GM18511 (cell line): ENCODE data around the gene PCGF1.

ENCODE experiments used
- ATAC-seq: cut with Tn5 transposase; IDR thresholded peaks from one replicate; pipeline ENCODE4 v1.9.1; 2021; ENCODE audit warnings: mild to moderate bottlenecking, moderate library complexity; ENCODE audit not compliant: unreplicated experiment

The PCGF1 gene

DNA sequence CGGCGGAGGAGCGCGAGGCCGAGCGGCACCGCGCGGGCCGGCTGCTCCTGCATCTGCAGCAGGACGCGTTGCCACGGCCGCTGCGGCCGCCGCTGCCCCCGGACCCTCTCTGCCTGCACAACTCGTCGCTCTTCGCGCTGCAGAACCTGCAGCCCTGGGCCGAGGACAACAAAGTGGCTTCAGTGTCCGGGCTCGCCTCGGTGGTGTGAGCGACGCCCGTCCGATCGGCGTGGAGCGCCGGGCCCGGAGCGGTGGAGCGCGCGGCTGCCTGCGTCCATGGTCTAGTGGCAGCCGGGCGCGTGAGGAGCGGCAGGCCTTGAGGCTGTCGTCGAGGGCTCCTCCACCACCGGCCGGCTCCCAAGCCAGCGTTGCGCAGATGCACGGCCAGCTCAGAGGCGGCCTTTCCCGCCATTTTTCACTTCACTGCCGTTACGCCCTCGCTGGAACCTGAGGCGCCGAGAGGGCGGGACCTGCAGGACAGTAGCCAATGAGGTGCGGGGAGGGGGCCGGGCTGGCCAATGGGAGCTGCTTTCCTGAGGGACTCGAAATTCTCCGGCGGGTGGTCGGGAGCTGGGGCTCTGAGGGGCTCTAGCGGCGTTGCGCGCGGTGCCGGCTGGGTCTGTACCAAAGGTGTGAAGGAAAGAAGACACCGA is 8.6 kb upstream of the PCGF1 start:
- ATAC-seq = peak; percentile 63

DNA sequence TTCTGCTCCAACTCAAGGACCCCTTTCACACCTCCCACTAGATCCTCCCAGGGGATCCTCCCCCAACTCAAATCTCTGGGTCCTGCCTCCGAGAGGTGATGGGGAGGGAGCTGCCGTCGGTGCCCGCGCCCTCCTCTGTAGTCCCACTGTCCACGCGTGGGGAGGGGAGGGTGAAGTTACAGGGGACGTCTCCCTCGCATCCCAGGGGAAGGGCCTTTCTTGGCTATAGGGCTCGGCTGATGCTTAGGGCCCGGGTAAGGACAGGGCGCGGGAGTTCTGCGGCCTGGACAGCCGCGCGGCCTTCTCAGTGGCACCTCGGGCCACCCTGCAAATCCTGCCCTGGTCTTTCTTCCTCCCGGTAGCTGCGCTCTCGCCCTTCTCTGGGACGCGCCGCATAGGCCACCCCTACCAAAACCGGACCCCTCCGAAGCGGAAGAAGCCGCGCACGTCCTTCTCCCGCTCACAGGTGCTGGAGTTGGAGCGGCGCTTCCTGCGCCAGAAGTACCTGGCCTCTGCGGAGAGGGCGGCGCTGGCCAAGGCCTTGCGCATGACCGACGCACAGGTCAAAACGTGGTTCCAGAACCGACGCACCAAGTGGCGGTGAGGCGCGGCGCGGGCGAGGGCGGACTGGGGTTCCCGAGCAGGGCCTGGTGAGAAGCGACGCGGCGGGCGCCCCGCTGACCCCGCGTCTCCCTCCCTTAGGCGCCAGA is 7.9 kb upstream of the PCGF1 start:
- ATAC-seq = no peak

DNA sequence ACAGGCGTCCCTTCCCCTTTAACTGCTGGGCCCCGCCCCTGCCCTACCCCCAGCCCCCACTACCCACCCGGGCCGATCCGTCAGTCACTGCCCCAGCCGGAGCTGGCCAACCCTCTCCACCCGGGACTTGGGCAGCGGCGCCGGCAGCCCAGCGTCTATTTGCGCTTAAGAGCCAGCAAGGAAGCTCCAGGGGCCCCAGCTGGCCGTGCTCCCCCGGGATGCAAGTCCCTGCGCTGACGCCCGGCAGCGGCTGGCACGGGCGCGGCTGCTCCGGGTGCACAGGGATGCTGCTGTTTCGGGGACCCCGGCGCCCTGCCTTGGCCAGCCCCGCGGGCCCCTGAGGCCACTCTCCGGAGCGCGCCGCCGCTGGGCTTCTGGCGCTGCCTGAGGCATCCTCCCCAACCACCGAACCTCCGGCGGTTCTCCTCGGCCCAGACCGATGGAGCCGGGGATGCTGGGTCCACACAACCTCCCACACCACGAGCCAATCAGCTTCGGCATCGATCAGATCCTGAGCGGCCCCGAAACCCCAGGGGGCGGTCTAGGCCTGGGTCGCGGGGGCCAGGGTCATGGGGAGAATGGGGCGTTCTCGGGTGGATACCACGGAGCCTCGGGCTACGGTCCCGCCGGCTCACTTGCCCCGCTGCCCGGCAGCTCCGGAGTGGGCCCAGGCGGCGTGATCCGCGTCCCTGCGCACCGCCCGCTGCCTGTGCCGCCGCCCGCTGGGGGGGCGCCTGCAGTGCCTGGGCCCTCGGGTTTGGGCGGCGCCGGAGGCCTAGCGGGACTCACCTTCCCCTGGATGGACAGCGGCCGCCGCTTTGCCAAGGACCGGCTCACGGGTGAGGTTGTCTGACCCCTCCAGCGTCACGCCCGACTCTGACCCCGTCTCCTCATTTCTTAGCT is 7.1 kb upstream of the PCGF1 start, which contains the start of gene TLX2:
Gene TLX2, plus strand, starts transcription at position 83 of the 903 bp plus-strand sequence. Its CDS starts 357 bp downstream, at position 440.
- no peak for ATAC-seq

DNA sequence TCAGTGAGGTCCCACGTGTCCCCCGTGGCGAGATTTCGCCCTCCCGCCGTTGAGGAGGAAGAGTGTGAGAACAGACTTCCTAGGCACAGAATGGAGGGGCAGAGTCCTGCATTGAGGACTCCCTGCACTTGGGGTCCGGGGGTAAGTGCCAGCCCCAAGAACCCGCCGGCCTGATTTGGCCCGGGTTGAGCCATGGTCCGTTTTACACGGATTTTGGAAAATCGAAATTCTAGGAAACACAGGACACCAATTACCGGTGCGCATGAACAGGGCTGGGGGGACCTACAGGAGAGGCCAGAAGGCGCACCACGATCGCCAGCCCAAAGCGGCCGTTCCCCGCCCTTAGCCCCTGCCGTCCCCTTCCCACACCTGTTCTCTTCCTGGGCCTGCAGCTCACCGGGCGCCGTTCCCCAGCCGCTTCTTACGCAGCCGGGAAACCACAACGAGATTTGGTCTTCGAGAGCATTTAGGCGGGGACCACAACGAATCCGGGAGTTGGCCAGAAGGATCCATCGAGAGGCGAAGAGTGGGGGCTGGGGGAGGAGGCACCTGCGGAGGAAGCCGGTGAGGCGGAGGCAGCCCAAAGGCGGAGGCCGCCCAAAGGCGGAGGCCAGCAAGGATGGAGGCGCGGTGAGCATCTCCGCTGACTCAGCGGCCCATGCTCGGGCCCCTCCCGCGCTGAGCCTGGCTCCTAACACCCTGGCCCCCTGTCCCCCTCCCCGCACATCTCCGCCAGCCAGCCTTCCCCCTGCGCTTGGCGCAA is 6.3 kb upstream of the PCGF1 start:
- no peak for ATAC-seq

DNA sequence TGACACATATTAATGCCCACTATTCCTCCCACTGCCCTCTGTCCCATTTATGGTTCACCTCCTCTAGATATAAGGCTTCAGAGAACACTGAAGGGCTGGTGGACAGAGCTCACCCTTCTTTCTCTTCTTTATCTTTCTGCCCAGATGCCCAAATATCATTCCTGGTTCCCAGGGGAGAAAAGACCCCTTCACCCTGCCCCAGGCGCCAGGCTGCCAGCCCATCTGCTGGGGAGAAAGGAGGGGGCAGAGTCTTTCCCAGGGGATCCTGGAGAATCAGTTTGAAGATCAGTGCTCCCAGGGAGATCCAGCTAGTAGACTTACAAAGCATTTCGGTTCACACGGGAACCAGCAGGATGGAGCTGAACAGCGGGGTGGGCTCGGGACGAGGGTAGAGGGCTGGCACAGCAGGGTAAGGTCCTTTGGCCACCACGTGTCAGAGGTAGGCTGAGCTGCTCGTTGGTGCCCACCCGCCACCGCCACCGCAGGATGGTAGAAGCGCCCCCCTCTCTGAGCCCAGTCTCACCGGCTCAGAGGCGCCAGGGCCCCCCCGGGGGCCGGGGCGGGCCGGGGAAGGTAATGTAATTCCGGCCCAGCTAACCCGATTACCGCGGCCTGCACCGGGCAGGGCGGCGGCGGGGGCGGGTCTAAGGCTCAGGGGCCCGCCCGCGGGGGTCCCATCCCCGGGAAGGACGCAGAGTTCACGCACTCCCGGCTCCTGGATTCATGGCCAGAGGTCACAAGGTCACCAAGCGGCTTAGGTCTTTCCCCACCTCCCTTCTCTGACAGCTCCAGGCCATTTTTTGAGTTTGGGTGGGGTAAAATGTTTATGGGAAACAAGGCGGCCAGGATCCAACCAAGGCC is 5.5 kb upstream of the PCGF1 start:
- no peak for ATAC-seq

DNA sequence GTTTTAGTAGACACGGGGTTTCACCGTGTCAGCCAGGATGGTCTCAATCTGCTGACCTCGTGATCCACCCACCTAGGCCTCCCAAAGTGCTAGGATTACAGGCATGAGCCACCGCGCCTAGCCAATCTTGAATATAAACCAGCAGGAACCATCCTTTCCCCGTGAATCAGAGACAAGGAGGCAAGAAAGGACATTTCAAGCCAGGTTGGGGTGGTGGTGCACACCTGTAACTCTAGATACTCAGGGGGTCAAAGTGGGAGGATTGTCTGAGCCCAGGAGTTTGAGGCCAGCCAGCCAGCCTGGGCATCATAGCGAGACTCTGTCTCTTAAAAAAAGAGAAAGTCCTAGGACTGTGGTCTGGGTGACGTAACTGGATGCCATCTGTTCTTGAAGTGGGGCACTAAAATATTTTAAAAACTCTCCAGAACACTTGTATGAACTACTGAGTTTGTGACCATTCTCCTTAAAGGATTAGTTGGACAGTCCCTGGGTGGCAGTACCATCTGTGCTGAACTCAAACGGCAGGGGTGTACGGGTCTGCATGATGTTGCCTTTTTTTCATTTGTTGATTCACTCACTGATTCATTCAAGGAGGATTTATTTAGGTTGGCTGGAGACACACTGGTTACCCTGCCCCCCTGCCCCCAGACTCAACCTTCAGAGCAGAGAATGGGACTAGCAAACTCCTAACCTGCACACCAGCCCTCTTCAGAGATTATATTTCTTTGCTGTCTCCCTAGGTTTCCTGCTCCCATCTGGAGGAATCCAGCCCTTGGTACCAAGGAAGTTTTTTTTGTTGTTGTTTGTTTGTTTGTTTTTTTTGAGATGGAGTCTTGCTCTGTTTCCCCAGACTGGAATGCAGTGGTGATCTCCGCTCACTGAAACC is 3.9 kb upstream of the PCGF1 start:
- no peak for ATAC-seq

DNA sequence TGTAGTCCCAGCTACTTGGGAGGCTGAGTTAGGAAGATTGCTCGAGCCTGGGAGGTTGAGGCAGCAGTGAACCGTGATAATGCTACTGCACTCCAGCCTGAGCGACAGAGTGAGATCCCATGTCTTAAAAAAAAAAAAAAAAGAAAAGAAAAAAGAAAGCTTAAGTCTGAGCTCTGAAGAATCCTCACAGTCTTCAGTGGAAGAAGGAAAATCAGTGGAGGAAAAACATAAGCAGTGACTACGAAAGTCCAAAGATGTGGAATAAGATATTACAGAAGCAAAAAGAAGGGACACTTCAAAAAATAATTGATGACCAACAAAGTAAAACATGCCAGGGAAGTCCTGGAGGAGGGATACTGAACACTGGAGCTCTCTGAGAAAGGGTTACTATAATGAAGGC is 2.8 kb upstream of the PCGF1 start:
- no peak for ATAC-seq

DNA sequence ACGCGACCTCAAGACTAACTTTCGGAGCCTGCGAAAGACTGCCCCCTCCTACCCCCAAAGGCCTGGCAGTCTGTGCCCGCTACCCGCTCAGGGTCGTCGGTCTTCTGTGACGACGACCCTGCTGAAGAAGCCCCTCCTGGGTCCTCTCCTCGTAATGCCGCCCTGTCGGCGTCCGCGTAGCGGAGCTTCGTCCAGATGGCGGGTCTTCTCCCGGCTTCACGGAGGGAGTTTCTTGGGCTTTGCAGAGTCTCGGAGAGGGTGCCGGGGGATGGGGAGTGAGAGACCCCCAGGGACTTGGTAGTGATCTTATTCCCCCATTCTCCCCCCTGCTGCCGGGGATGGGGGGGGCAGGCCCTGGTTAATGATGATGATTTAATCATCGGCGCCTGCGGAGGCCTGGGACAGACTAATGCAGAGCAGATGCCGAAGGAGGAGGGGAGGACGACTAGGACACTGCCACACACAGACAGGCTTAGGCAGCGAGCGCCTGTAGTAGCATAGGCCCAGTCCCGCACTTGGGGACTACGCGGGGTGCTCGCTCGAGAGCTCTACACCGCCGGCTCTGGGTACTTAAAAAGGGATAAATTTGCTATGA is 528 bp upstream of the PCGF1 start:
- peak; percentile 16 for ATAC-seq

DNA sequence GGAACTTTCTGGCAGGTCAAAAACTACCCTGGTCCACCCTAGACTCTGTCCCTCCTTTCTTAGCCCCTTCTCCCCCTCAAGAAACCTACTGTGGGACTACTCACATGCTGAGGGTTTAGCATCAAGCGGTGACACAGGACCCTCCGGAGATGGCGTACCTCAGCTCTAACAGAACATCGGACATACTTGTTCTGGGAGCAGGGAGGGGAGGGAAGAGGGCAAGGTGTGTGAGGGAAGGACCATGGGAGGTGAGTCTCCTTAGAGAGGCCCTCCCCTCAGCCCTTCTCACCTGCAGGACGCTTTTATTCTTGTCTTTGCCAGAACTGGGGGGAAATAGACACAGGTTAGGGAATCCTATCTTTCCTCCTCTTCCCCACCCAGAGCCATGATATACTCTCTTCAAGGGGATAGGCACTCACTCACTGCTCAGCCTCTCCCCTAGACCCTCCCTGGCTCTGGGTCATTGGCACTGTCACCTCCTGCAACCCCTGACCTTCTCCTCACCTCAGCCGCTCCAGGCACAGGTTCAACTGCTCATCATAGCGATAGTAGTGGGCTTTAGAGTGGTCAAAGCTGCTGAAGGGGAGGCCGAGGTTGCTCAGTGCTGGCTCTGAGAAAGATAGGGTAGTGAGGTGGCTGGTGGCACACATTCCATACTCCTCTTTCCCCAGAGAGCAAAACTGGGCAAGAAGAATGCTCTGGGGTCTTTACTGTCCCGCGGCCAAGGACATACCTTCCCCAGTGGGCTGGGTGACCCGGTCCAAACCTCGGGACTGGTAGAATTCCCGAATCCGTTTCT is 1.8 kb downstream of the PCGF1 start:
- no peak for ATAC-seq

DNA sequence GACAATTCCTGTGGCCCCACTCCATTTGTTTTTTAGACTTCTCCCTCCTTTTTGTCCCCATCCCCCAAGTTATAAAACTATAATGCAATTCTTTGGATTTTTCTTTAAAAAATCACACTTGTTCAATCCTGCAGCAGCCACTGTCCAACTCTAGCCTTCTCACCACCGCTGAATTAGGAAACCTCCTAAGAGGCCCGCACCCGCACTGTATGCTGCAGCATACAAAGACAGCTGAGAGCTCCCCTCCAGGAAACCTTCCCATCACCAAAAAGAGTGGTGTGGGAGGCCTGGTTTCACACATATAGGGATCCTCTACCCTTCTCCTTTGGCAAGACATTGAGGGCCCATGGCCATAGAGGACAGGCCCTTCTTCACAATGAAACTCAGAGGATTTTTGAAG is 2.9 kb downstream of the PCGF1 start:
- no peak for ATAC-seq

DNA sequence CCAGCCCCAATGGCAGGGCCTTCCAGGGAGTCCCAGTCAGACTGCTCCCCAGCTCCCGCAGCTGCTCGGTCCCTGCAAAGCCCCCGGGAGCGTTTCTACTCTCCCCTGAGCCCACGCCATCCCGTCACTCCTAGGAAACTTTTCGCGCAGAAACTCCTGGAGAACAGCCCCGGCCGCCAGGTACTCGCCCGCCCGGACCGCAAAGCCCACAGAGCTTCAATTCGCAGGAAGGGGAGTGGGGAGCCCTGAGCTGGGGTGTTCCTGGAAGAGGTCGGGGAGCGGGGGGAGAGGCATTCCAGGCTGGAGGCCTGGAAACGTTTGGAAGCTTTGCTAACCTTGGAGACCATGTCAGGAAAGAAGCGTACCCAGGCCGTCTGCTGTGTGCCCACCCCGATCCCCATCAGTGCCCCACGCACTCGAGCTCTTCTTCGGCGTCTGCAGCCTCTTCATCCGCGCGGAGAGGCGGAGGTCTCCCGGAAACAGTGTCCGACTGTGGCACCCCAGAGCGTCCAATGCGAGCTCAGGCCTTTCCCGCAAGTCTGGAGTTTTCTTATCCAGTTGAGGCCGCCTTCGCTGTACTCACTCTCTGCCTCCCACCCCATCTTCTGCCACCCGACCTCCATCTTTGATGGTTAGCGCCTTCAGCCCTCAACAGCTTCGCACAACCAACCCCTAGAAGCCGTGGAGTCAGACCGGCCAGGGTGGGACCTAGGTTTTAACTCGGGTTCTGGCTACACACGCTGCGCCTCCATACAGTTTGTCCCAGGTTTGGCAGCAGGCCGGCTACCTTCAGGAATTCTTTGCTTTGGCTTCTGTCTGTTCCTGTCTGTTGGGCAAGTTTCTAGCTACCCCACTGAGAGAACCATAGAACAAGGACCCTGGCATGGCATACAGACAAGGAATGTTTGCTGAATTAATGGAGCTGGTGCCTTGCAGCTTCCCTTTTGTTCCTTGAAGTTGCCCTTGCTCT is 3.7 kb downstream of the PCGF1 start:
- no peak for ATAC-seq

DNA sequence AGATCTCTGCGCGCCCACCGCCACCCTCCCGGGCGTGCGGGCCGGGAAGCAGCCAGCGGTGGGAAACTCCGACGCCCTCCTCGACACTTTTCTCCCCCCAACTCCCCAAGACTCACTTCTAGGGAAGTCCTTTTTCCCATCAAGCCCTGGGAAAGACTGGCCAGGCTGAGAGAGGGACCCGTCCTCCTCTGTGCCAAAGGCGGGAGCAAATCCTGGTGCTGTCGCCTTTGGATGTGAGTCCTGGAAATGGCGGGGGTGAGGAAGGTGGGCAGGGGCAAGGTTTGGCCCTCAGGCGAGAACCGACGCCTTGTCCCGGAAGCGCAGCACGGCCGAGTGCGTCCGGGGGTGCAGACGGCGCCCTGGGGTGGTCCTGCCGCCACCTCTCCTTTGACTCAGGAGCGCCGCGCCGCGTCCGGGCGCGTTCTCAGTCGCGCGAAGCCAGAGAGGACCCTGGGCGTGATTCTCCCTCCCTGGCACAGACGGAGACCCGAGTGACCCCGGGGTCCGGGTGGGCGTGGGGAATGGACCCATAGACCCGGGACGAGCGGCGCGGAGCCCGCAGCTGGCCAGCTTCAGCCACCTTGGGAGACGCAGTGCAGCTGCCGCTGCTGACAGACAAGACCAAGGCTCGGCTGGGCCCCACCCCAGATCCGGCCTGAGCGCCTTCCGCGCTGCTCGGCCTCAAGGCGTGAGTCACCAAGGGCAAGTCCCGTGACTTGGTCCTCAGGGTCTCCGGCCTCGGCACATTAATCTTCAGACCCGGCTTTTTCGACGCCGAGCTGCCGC is 4.6 kb downstream of the PCGF1 start:
- peak; percentile 37 for ATAC-seq

DNA sequence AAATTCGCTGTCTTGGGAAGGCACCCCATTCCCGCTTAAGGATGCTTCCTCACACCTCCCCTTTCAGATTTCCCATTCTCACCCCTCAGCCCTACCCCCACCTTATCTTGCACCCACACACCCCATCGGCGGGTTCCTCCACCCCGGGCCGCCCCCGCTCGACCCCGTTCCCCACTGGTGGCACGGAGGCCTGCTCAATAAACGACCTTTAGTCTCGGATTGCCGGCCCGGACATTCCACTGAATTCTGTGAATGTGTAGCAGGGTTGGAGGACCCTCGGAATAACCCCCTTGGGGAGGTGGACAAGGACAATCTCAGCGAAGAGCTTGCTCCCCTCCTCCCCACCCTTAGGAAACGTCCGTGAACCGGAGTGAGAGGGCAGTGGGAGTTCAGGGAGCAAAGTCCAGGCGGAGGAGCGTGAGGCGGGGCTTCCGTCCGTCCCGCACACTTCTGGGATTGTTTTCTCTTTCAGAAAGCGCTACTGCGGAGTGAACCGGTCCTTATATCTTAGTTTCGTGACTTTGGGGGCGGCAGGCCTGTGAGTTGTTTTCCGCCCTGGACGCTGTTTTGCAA is 5.3 kb downstream of the PCGF1 start:
- ATAC-seq = no peak

DNA sequence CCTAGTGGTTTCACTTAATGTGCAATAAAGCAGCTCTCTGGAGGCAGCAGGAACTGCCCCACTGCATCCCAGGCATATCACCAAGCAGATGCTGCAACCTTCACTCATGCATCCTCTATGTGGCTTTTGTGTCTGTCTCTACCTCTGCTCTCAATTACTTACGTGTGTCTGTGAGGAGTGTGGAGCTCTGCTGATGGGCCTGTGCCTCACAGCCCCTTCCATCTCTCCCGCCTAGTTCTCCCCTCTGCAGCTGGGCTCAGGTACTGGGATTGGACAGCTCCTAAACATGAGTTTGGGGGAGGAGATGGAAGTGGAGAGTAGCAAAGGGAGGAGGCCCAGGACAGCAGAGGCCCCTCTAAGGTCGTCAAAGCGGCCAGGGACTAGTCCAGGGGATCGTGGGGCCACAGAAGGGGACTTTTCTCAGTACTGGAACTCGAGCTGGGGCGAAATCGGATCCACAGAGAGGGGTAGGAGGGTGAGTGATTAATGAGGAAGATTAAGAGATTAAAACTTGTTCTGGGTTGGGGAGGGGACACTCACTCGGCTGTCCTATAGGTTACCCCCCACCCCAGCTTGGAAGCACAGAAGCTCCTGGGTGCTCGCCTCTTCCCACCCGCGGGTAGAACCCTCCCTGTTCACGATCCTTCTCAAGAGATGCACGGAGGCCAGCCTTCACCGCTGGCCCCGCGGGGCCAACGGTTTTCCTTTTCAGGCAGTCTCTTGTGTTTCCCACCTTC is 6.0 kb downstream of the PCGF1 start:
- ATAC-seq = no peak

DNA sequence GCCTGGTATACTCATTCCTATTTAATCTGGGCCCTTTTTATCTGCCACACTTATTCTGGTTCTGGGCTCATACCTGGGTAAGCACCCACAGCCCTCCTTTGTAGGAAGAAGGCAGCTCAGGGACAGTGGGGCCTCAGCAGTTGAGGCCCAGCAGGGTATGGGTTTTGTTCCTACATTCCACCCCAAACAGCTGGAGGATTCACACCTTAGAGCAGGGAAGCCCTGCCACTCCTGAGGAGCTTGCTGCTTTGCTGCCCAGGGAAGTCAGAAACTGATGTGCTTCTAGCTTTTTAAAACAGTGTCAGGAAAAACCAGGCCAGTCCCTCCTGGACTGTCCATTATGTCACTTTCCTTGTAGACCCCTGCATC is 6.9 kb downstream of the PCGF1 start:
- ATAC-seq = no peak
